BJ (cell line): ENCODE measurements around the gene SLC16A14. TPM values are rescaled to one million over a fixed set of nuclear protein-coding genes. Genes with fewer than 3 reads are reported as not detected.
"Not testable (repeated sequence)": the region's sequence is repeated elsewhere in the genome, so short reads cannot be mapped to it uniquely, and the experiment has no call there.

Experiments used
- CTCF ChIA-PET: fragments of 350-600 bp; formaldehyde crosslinking; extraction: SDS; loops from one replicate; lab custom pipeline; 2021; ENCODE audit warnings: antibody characterized with exemption, inconsistent platforms; lab: Yijun Ruan, JAX
- POLR2A ChIA-PET: fragments of 300-600 bp; sonication (Branson Sonifier 250); formaldehyde crosslinking; extraction: SDS; loops from one replicate; lab custom pipeline; 2021; ENCODE audit warnings: antibody characterized with exemption; lab: Charles Lee
- DNase-seq: peaks from one replicate; pipeline ENCODE4 v3.0.0-alpha.2; 2011; ENCODE audit warnings: low read depth
- H3K27me3 ChIP-seq: 2 replicates; pipeline ENCODE4 v1.6.0; 2011; ENCODE audit warnings: low read length; ENCODE audit not compliant: control insufficient read depth, insufficient read depth
- H3K36me3 ChIP-seq: 2 replicates; pipeline ENCODE4 v1.5.1; 2011; ENCODE audit warnings: low read length; ENCODE audit not compliant: control insufficient read depth, insufficient read depth
- H3K4me3 ChIP-seq: 2 replicates; pipeline ENCODE4 v1.5.1; 2011; ENCODE audit warnings: low read depth, mild to moderate bottlenecking, control low read depth, low read length
- polyA minus RNA-seq: library from RNA; depleted of rRNA, polyadenylated mRNA; stranded (reverse); fragments of >200 nt; gene quantifications from 2 replicates; pipeline ENCODE4 v1.2.3, GENCODE V29; 2011; rRNA and poly(A)+ RNA removed
- polyA plus RNA-seq: library from polyadenylated mRNA; depleted of rRNA; stranded (reverse); fragments of >200 nt; gene quantifications from 2 replicates; pipeline ENCODE4 v1.2.3, GENCODE V29; 2011; rRNA removed
- TF ChIP-seq, protein P1 (sequence below): IDR thresholded peaks from 2 replicates; pipeline ENCODE4 v1.5.1; 2011; ENCODE audit warnings: low read depth, mild to moderate bottlenecking, control low read depth, inconsistent platforms, low read length, moderate library complexity; ENCODE audit not compliant: insufficient read depth

The SLC16A14 gene, protein sequence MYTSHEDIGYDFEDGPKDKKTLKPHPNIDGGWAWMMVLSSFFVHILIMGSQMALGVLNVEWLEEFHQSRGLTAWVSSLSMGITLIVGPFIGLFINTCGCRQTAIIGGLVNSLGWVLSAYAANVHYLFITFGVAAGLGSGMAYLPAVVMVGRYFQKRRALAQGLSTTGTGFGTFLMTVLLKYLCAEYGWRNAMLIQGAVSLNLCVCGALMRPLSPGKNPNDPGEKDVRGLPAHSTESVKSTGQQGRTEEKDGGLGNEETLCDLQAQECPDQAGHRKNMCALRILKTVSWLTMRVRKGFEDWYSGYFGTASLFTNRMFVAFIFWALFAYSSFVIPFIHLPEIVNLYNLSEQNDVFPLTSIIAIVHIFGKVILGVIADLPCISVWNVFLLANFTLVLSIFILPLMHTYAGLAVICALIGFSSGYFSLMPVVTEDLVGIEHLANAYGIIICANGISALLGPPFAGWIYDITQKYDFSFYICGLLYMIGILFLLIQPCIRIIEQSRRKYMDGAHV
- 0.93 and 1.0 TPM in 2 replicates for polyA plus RNA-seq
- 0.28 and 1.1 TPM in 2 replicates for polyA minus RNA-seq

DNA sequence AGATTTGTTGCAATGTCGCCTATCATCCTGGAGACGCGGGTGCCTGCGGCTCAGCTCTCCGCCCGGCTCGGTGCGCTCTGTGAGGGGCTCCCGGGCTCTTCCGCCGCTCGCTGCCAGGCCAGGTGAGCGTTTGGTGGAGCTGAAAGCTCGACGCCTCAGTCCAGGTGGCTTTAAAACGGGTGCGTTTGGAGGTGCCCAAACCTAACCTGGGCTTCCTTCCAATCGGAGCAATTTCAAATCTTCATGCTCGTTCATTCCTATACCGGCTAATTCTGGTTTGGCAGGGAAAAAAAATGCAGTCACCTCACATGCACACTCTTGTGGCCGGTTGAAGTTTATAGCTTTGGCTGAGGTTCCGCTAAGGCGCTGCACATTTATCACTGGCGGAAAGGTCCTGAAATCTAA lies at the start of gene SLC16A14:
SLC16A14 (minus strand) TSS at position 274 of the 405 bp plus-strand sequence. CDS start 9,572 bp downstream, outside the sequence.
- Histone ChIP-seq H3K36me3 (no peaks in the 10 kb centered on the region), H3K27me3 (peaks cover 5% of the 10 kb centered on the region), H3K4me3 (peak within 1 kb of the TSS; percentile 51)
- no peak for DNase-seq
- CTCF ChIA-PET, result interaction anchor here (1.0 to 4.2 kb wide), 5 partner anchors 12 to 542 kb away, joined by 4 to 42 read pairs (median 5); no protein-coding TSS in a partner anchor
- TF ChIP-seq, protein P1, sequence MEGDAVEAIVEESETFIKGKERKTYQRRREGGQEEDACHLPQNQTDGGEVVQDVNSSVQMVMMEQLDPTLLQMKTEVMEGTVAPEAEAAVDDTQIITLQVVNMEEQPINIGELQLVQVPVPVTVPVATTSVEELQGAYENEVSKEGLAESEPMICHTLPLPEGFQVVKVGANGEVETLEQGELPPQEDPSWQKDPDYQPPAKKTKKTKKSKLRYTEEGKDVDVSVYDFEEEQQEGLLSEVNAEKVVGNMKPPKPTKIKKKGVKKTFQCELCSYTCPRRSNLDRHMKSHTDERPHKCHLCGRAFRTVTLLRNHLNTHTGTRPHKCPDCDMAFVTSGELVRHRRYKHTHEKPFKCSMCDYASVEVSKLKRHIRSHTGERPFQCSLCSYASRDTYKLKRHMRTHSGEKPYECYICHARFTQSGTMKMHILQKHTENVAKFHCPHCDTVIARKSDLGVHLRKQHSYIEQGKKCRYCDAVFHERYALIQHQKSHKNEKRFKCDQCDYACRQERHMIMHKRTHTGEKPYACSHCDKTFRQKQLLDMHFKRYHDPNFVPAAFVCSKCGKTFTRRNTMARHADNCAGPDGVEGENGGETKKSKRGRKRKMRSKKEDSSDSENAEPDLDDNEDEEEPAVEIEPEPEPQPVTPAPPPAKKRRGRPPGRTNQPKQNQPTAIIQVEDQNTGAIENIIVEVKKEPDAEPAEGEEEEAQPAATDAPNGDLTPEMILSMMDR, result peak; percentile 33
- POLR2A ChIA-PET, result no interaction called here

DNA sequence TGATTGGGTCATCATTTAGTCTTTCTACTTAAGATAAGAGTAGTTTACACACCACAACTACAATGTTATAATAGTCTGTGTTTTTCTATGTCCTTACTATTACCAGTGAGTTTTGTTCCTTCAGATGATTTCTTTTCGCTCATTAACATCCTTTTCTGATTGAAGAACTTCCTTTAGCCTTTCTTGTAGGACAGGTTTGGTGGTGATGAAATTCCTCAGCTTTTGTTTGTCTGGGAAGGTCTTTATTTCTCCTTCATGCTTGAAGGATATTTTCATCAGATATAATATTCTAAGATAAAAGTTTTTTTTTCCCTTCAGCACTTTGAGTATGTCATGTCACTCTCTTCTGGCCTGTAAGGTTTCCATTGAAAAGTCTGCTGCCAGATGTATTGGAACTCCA lies 38.0 kb upstream of the SLC16A14 start:
- TF ChIP-seq, protein P1, result no peak
- H3K27me3 ChIP-seq, result no peaks in the 10 kb centered on the region
- ChIA-PET POLR2A (no interaction called here), CTCF (no interaction called here)
- no peaks in the 10 kb centered on the region for H3K36me3 ChIP-seq
- no peak overlapping the region for H3K4me3 ChIP-seq
- no peak for DNase-seq

DNA sequence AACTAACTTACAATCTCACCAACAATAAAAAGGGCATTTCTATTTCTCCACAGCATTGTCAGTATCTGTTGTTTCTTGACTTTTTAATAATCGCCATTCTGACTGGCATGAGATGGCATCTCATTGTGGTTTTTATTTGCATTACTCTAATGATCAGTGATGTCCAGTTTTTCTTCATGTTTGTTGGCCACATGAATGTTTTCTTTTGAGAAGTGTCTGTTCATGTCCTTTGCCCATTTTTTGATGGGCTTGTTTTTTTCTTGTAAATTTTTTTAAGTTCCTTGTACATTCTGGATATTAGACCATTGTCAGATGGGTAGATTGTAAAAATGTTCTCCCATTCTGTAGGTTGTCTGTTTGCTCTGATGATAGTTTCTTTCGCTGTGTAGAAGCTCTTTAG lies 33.2 kb upstream of the SLC16A14 start:
- CTCF ChIA-PET, H3K27me3 ChIP-seq, H3K36me3 ChIP-seq, POLR2A ChIA-PET, DNase-seq, H3K4me3 ChIP-seq: not testable (repeated sequence)

DNA sequence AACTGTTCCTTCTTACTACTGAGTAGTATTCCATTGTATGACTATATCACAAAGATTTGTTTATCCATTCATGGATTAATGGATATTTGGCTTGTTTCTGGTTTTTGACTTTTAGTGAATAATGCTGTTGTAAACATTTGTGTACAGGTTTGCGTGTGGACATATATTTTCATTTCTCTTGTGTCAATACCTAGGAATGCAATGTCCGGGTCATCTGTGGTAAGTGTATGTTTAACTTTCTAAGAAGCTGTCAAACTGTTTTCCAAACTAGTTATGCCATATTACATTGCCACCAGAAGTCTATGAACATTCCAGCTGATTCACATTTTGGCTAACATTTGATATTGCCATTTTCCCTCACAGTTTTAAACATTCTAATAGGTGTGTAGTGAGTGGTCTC lies 29.1 kb upstream of the SLC16A14 start:
- TF ChIP-seq, protein P1, result no peak
- Histone ChIP-seq H3K4me3 (no peak overlapping the region), H3K27me3 (no peaks in the 10 kb centered on the region), H3K36me3 (no peaks in the 10 kb centered on the region)
- POLR2A ChIA-PET, result no interaction called here
- CTCF ChIA-PET, result no interaction called here
- DNase-seq, result no peak

DNA sequence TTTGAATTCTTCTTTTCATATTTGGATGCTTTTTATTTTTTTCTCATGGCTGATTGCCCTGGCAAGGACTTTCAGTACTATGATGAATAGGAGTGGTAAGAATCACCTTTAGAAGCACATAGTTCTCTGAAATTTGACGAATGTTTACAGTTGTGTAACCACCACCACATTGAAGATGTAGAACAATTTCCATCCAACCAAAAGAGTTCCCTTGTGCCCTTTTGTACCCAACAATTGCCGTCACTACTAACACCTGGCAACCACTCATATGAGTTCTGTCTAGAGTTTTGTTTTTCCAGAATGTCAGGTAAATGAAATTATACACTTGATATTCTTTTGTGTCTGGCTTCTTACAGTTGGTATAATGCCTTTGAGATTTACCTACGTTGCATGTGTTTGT lies 28.7 kb upstream of the SLC16A14 start:
- TF ChIP-seq, protein P1, result no peak
- CTCF ChIA-PET, result no interaction called here
- DNase-seq, result no peak
- H3K36me3 ChIP-seq, result no peaks in the 10 kb centered on the region
- POLR2A ChIA-PET, result no interaction called here
- no peaks in the 10 kb centered on the region for H3K27me3 ChIP-seq
- no peak overlapping the region for H3K4me3 ChIP-seq
